Astrocyte (in vitro differentiated cells and primary cell): Measurements from ENCODE around the gene IFIT1B. TPM values are rescaled to one million over a fixed set of nuclear protein-coding genes. Genes with fewer than 3 reads are reported as not detected.

Experiments
- DNase-seq: peaks from one replicate; pipeline ENCODE4 v3.0.0-alpha.2; 2010; ENCODE audit warnings: low read depth
- FAIRE-seq: peaks from 2 replicates; lab custom pipeline; 2011; peaks lifted over from hg19 to GRCh38; lab: Jason Lieb, UNC
- H2AFZ ChIP-seq: 2 replicates; pipeline ENCODE4 v1.6.0; 2012; ENCODE audit warnings: low read depth, low read length, inconsistent platforms
- H3K27ac ChIP-seq: 2 replicates; pipeline ENCODE4 v1.5.1; 2011; ENCODE audit warnings: low read depth, low read length, inconsistent platforms
- H3K27me3 ChIP-seq: 2 replicates; pipeline ENCODE4 v1.6.0; 2011; ENCODE audit warnings: low read length, inconsistent platforms; ENCODE audit not compliant: insufficient read depth
- H3K36me3 ChIP-seq: 2 replicates; pipeline ENCODE4 v1.5.1; 2011; ENCODE audit warnings: low read length, inconsistent platforms; ENCODE audit not compliant: insufficient read depth
- H3K4me1 ChIP-seq: 2 replicates; pipeline ENCODE4 v1.5.1; 2011; ENCODE audit warnings: low read length, inconsistent platforms; ENCODE audit not compliant: insufficient read depth
- H3K4me2 ChIP-seq: 2 replicates; pipeline ENCODE4 v1.6.0; 2012; ENCODE audit warnings: low read length, inconsistent platforms
- H3K4me3 ChIP-seq: 2 replicates; pipeline ENCODE4 v1.5.1; 2011; ENCODE audit warnings: low read depth, mild to moderate bottlenecking, low read length, inconsistent platforms; ENCODE audit not compliant: insufficient read depth
- H3K79me2 ChIP-seq: 2 replicates; pipeline ENCODE4 v1.6.0; 2012; ENCODE audit warnings: mild to moderate bottlenecking, low read length, inconsistent platforms; ENCODE audit not compliant: insufficient read depth
- H3K9ac ChIP-seq: 2 replicates; pipeline ENCODE4 v1.6.0; 2012; ENCODE audit warnings: mild to moderate bottlenecking, low read length, inconsistent platforms
- H3K9me3 ChIP-seq: 2 replicates; pipeline ENCODE4 v1.5.1; 2012; ENCODE audit warnings: low read depth, mild to moderate bottlenecking, low read length, inconsistent platforms; ENCODE audit not compliant: insufficient read depth
- H4K20me1 ChIP-seq: 2 replicates; pipeline ENCODE4 v1.6.0; 2012; ENCODE audit warnings: low read length, inconsistent platforms; ENCODE audit not compliant: insufficient read depth
- H3K27ac Mint-ChIP-seq: one replicate; pipeline ENCODE4 v1.8.0; 2021; ENCODE audit warnings: mild to moderate bottlenecking, mixed read lengths; ENCODE audit not compliant: unreplicated experiment
- H3K27me3 Mint-ChIP-seq: one replicate; pipeline ENCODE4 v1.8.0; 2021; ENCODE audit warnings: low read depth, mixed read lengths; ENCODE audit not compliant: unreplicated experiment
- H3K36me3 Mint-ChIP-seq: one replicate; pipeline ENCODE4 v1.8.0; 2021; ENCODE audit warnings: low read depth, mixed read lengths; ENCODE audit not compliant: unreplicated experiment
- H3K4me1 Mint-ChIP-seq: one replicate; pipeline ENCODE4 v1.8.0; 2021; ENCODE audit warnings: low read depth, mixed read lengths; ENCODE audit not compliant: unreplicated experiment
- H3K4me3 Mint-ChIP-seq: one replicate; pipeline ENCODE4 v1.8.0; 2021; ENCODE audit warnings: mild to moderate bottlenecking, moderate library complexity, mixed read lengths; ENCODE audit not compliant: unreplicated experiment
- H3K9me3 Mint-ChIP-seq: one replicate; pipeline ENCODE4 v1.8.0; 2021; ENCODE audit warnings: mild to moderate bottlenecking, mixed read lengths; ENCODE audit not compliant: unreplicated experiment
- EZH2 ChIP-seq: IDR thresholded peaks from 2 replicates; pipeline ENCODE4 v1.6.1; 2012; ENCODE audit warnings: mild to moderate bottlenecking, low read length, inconsistent platforms; ENCODE audit not compliant: insufficient read depth
- total RNA-seq: library from RNA; stranded (reverse); gene quantifications from 2 replicates; pipeline ENCODE4 v1.2.1, GENCODE V29; 2021
- TF ChIP-seq, protein P1 (sequence below): IDR thresholded peaks from 2 replicates; pipeline ENCODE4 v1.5.1; 2011; ENCODE audit warnings: low read depth, mild to moderate bottlenecking, inconsistent platforms, low read length, moderate library complexity; ENCODE audit not compliant: insufficient read depth

Gene IFIT1B
- total RNA-seq, 1 donor from 2014 or later = not detected

DNA sequence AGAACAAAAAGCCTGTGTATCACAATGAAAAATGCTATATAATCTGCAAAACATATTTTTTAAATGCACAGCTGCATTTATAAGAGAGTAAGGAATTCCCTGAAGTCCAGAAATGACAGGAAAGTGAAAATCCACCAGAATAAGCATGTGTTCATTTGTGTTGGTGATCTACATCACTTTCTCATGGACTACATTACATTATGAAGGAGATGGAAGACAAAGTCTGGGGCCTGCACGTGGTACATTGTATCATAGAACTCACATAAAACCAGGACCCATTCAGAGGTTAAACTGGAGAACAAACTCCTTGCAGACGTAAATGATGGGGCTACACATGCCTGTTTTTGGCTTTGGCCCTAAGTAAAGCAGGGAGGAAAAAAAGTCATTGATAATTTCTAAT, 33.7 kb upstream of the IFIT1B start:
- H3K27ac ChIP-seq = no peak overlapping the region
- H3K79me2 ChIP-seq = no peaks in the 10 kb centered on the region
- H3K9me3 Mint-ChIP-seq = no peaks in the 10 kb centered on the region
- TF ChIP-seq, protein P1, sequence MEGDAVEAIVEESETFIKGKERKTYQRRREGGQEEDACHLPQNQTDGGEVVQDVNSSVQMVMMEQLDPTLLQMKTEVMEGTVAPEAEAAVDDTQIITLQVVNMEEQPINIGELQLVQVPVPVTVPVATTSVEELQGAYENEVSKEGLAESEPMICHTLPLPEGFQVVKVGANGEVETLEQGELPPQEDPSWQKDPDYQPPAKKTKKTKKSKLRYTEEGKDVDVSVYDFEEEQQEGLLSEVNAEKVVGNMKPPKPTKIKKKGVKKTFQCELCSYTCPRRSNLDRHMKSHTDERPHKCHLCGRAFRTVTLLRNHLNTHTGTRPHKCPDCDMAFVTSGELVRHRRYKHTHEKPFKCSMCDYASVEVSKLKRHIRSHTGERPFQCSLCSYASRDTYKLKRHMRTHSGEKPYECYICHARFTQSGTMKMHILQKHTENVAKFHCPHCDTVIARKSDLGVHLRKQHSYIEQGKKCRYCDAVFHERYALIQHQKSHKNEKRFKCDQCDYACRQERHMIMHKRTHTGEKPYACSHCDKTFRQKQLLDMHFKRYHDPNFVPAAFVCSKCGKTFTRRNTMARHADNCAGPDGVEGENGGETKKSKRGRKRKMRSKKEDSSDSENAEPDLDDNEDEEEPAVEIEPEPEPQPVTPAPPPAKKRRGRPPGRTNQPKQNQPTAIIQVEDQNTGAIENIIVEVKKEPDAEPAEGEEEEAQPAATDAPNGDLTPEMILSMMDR = no peak
- TF ChIP-seq EZH2 = no peak
- no peak overlapping the region for H3K4me3 Mint-ChIP-seq
- no peak overlapping the region for H3K4me2 ChIP-seq
- no peak overlapping the region for H3K4me3 ChIP-seq
- no peak overlapping the region for H3K27ac Mint-ChIP-seq
- FAIRE-seq (no peak), DNase-seq (no peak)
- H3K9ac ChIP-seq = no peak overlapping the region
- H3K4me1 ChIP-seq = peaks cover 7% of the 10 kb centered on the region
- H3K36me3 Mint-ChIP-seq = peaks cover 18% of the 10 kb centered on the region
- no peaks in the 10 kb centered on the region for H3K9me3 ChIP-seq
- H3K36me3 ChIP-seq = no peaks in the 10 kb centered on the region
- H3K27me3 ChIP-seq = no peaks in the 10 kb centered on the region
- H3K4me1 Mint-ChIP-seq = peaks cover 22% of the 10 kb centered on the region
- no peaks in the 10 kb centered on the region for H3K27me3 Mint-ChIP-seq
- no peak overlapping the region for H2AFZ ChIP-seq
- H4K20me1 ChIP-seq = no peaks in the 10 kb centered on the region

DNA sequence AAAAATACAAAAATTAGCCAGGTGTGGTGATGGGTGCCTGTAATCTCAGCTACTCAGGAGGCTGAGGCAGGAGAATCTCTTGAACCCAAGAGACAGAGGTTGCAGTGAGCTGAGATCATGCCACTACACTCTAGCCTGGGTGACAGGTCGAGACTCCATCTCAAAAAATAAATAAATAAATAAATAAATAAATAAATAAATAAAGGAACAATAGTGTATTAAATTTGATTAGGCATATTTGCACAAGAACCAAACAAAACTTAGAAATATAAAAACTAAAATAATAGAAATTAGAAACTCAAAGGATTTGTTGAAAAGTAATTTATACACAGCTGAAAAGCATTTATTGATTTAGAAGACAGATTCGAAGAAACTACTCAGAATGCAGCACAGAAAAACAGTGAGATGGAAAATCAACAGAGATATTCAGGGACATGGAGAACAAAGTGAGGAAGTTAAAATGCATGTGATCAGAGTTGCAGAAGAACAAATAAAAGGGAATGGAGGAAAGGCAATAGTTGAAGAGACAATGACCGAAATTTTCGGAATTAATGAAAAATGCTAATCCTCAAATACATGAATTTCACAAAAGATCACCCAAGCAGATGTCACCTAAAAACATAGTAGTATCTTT, 32.4 kb upstream of the IFIT1B start:
- H3K27ac Mint-ChIP-seq = no peak overlapping the region
- H3K9ac ChIP-seq = no peak overlapping the region
- DNase-seq = no peak
- H2AFZ ChIP-seq = no peak overlapping the region
- H3K27ac ChIP-seq = no peak overlapping the region
- H3K27me3 ChIP-seq = no peaks in the 10 kb centered on the region
- TF ChIP-seq EZH2 = no peak
- TF ChIP-seq, protein P1 = no peak
- peaks cover 19% of the 10 kb centered on the region for H3K4me1 Mint-ChIP-seq
- peaks cover 6% of the 10 kb centered on the region for H3K36me3 Mint-ChIP-seq
- H3K27me3 Mint-ChIP-seq = no peaks in the 10 kb centered on the region
- no peaks in the 10 kb centered on the region for H3K9me3 ChIP-seq
- no peak overlapping the region for H3K4me2 ChIP-seq
- no peaks in the 10 kb centered on the region for H4K20me1 ChIP-seq
- H3K79me2 ChIP-seq = no peaks in the 10 kb centered on the region
- H3K4me3 Mint-ChIP-seq = no peak overlapping the region
- FAIRE-seq = no peak
- no peaks in the 10 kb centered on the region for H3K36me3 ChIP-seq
- no peak overlapping the region for H3K4me3 ChIP-seq
- peaks cover 7% of the 10 kb centered on the region for H3K4me1 ChIP-seq
- no peaks in the 10 kb centered on the region for H3K9me3 Mint-ChIP-seq

DNA sequence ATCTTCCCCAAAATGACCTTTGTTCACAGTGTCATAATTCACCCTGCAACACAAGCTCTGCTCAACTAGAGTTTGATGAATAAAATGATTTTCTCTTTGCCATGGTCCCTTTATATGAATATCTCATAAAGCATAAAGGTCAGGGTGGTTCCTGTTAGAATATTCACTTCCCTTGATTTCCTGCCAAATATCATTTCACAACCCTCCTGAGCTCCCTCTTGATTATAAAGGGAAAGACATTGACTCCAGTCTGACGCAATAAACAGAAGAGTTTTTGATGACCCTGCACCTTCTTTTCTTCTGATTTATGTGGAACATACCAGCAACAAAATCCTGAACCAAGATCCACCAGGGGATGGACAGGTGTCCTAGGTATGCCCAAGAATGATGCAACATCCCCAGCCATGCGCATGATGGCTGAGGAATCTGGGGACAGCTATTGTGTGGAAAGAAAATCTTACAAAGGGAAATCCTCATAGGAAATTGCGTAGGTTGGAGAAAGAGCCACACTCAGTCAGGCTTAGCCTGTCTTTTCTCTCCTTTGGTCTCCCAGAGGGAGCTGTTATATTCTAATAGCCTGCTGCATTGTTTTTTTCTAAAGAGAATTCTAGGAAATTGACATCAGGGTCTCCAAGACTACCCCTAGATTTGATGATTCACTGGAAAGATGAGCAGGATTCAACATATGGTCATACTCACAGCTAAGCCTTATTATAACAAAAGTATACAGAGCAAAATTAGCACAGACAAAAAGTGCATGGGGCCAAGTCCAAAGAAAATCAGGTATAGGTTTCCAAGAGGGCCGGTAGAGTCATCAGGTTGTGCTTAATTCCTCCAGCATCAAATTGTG, 31.2 kb upstream of the IFIT1B start:
- FAIRE-seq = no peak
- H3K27me3 Mint-ChIP-seq = no peaks in the 10 kb centered on the region
- Histone ChIP-seq H3K36me3 (no peaks in the 10 kb centered on the region), H3K4me1 (peaks cover 19% of the 10 kb centered on the region), H2AFZ (no peak overlapping the region), H3K9ac (no peak overlapping the region), H3K4me3 (no peak overlapping the region), H3K4me2 (no peak overlapping the region), H3K79me2 (no peaks in the 10 kb centered on the region), H4K20me1 (no peaks in the 10 kb centered on the region), H3K9me3 (no peaks in the 10 kb centered on the region), H3K27ac (no peak overlapping the region), H3K27me3 (no peaks in the 10 kb centered on the region)
- TF ChIP-seq EZH2 = no peak
- TF ChIP-seq, protein P1 = no peak
- H3K4me1 Mint-ChIP-seq = peaks cover 25% of the 10 kb centered on the region
- no peaks in the 10 kb centered on the region for H3K36me3 Mint-ChIP-seq
- no peaks in the 10 kb centered on the region for H3K9me3 Mint-ChIP-seq
- DNase-seq = no peak
- peak overlapping the region; percentile 73 for H3K27ac Mint-ChIP-seq
- H3K4me3 Mint-ChIP-seq = no peak overlapping the region
